GM12878 (cell line): Measurements from ENCODE around the gene KCNS1. TPM values are rescaled to one million over a fixed set of nuclear protein-coding genes. Genes with fewer than 3 reads are reported as not detected.

Experiments used
- FOXM1 ChIP-seq: IDR thresholded peaks from 2 replicates; pipeline ENCODE4 v1.6.1; 2012; ENCODE audit warnings: low read depth, mild to moderate bottlenecking, inconsistent platforms, low read length, moderate library complexity
- SRF ChIP-seq, 2 experiments: IDR thresholded peaks; 2 replicates each; pipeline ENCODE4 v1.6.1; 2011; ENCODE audit warnings: low read depth in 2 of 2, low read length in 2 of 2, mild to moderate bottlenecking in 1 of 2, moderate library complexity in 1 of 2
- SUZ12 ChIP-seq: fragments of 200-600 bp; sonication (generic); IDR thresholded peaks from one replicate; pipeline ENCODE4 v1.6.1; 2018; ENCODE audit warnings: antibody characterized with exemption, mild to moderate bottlenecking; ENCODE audit not compliant: unreplicated experiment
- polyA plus RNA-seq, 11 experiments: library from polyadenylated mRNA; depleted of rRNA in 4 of 11; unstranded in 6 of 11; stranded (reverse) in 5 of 11; fragments of >200 nt; fragmentation: Nextera tagmentation in 4 of 11; fragmentation: Illumina TruSeq in 1 of 11; extraction: Ambion mirVana in 4 of 11; extraction: Trizol in 1 of 11; gene quantifications; 1 replicate in 1 of 11; 2 replicates in 10 of 11; pipeline versions ENCODE4 v1.2.1 to v1.2.3, GENCODE V29; 2011 to 2016; ENCODE audit warnings: inconsistent platforms in 2 of 11, missing spikeins in 2 of 11, low read depth in 1 of 11
- total RNA-seq, 4 experiments: library from RNA; depleted of rRNA in 3 of 4; stranded (reverse); fragments of >200 nt in 3 of 4; fragmentation: Illumina TruSeq in 1 of 4; extraction: Trizol in 1 of 4; gene quantifications; 2 replicates each; pipeline versions ENCODE4 v1.2.1 to v1.2.3, GENCODE V29; 2013 to 2021
- TF ChIP-seq, protein P1 (sequence below): fragments of 450-650 bp; IDR thresholded peaks from 2 replicates; pipeline ENCODE4 v1.6.1; 2017; ENCODE audit warnings: low read depth, mild to moderate bottlenecking, moderate library complexity
- TF ChIP-seq, protein P2 (sequence below): IDR thresholded peaks from 2 replicates; pipeline ENCODE4 v1.6.1; 2012; ENCODE audit warnings: low read length, inconsistent platforms
- TF ChIP-seq, protein P3 (sequence below): fragments of 450-650 bp; IDR thresholded peaks from 2 replicates; pipeline ENCODE4 v1.6.1; 2017; ENCODE audit warnings: borderline replicate concordance

The KCNS1 gene
- total and polyA plus RNA-seq, 10 of the 15 experiments (the other 5 are each of a cell fraction or from before 2014, with no cell fraction given), result not detected

DNA sequence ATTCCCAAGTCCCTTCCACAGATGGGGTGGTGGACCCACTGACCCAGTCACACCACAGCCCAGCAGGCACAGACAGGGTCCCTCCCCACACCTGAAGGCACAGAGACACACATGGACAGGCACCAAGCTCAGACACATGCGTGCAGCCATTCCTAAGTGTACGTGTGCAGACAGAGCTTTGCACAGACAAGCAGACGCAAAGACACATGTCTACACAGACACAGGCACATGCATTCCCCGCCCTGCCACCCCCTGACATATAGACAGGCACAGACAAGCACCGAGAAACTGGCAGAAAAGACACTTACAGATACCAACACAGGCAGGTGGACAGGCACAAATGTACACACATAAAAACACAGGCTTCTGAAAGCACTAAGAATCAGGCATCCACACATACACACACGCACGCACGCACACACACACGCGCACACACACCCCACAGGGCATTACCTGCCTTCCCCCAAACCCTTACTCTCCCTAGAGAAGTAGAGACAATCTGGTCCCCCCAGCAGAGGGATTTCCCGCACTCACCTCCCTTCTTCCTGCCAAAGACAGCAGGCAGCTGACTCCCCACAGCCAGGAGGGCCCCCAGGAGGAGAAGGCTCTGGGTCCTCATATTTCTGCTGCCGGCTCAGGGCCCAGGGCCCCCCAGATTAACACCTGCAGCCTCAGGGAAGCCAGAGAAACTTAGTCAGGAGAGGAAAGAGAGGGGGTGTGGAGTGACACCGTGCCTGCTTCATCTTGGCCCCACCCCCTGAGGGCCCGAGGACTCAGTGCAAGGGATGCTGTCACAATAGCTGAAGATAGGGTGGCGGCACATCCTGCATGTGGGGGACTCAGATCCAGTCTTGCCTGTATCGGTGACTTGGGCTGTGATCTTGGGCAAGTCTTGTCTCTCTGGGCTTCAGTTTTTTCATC, 13.8 kb upstream of the KCNS1 start, which contains the start of gene WFDC5 (continued):
- TF ChIP-seq, protein P1, sequence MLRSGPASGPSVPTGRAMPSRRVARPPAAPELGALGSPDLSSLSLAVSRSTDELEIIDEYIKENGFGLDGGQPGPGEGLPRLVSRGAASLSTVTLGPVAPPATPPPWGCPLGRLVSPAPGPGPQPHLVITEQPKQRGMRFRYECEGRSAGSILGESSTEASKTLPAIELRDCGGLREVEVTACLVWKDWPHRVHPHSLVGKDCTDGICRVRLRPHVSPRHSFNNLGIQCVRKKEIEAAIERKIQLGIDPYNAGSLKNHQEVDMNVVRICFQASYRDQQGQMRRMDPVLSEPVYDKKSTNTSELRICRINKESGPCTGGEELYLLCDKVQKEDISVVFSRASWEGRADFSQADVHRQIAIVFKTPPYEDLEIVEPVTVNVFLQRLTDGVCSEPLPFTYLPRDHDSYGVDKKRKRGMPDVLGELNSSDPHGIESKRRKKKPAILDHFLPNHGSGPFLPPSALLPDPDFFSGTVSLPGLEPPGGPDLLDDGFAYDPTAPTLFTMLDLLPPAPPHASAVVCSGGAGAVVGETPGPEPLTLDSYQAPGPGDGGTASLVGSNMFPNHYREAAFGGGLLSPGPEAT, result no peak
- TF ChIP-seq SRF (IDR thresholded peaks at IDR 0.05; ENCODE audit: low read depth in 2 of 2, low read length in 2 of 2), result no peak
- TF ChIP-seq SUZ12, result no peak
- TF ChIP-seq FOXM1, result no peak
- TF ChIP-seq, protein P2, sequence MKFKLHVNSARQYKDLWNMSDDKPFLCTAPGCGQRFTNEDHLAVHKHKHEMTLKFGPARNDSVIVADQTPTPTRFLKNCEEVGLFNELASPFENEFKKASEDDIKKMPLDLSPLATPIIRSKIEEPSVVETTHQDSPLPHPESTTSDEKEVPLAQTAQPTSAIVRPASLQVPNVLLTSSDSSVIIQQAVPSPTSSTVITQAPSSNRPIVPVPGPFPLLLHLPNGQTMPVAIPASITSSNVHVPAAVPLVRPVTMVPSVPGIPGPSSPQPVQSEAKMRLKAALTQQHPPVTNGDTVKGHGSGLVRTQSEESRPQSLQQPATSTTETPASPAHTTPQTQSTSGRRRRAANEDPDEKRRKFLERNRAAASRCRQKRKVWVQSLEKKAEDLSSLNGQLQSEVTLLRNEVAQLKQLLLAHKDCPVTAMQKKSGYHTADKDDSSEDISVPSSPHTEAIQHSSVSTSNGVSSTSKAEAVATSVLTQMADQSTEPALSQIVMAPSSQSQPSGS, result no peak
- TF ChIP-seq, protein P3, sequence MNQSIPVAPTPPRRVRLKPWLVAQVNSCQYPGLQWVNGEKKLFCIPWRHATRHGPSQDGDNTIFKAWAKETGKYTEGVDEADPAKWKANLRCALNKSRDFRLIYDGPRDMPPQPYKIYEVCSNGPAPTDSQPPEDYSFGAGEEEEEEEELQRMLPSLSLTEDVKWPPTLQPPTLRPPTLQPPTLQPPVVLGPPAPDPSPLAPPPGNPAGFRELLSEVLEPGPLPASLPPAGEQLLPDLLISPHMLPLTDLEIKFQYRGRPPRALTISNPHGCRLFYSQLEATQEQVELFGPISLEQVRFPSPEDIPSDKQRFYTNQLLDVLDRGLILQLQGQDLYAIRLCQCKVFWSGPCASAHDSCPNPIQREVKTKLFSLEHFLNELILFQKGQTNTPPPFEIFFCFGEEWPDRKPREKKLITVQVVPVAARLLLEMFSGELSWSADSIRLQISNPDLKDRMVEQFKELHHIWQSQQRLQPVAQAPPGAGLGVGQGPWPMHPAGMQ, result no peak
